Naive thymus-derived CD8-positive, alpha-beta T cell (primary cell): Measurements from ENCODE around the gene GZF1. TPM values are rescaled to one million over a fixed set of nuclear protein-coding genes. Genes with fewer than 3 reads are reported as not detected.
A peak's percentile ranks its signal among the peaks of the same experiment; 100 is the strongest.

Experiments used
- ATAC-seq, 2 donors: fragments of 150-1000 bp; cut with Tn5 transposase in 1 of 2; sonication (Bioruptor Pico), chemical (Tn5 transposase) in 1 of 2; 1 replicate in 1 of 2; 2 replicates in 1 of 2; pipeline ENCODE4 v1.10.0; 2021; ENCODE audit warnings: mild to moderate bottlenecking in 2 of 2, moderate library complexity in 2 of 2
- POLR2A ChIA-PET: fragments of 350-600 bp; sonication (Branson Sonifier 250); formaldehyde crosslinking; loops from one replicate; lab custom pipeline; 2021; ENCODE audit warnings: antibody characterized with exemption; lab: Charles Lee
- DNase-seq, 10 donors: peaks; one replicate each; pipeline versions ENCODE4 v3.0.0 to v3.0.0-alpha.2; 2020 to 2022
- H3K27ac Mint-ChIP-seq, 10 donors: one replicate each; pipeline ENCODE4 v1.8.0; 2020 to 2022; ENCODE audit warnings: mild to moderate bottlenecking in 10 of 10, mixed read lengths in 10 of 10, moderate library complexity in 4 of 10, inconsistent platforms in 1 of 10
- H3K27me3 Mint-ChIP-seq, 5 donors: one replicate each; pipeline ENCODE4 v1.8.0; 2021 to 2022; ENCODE audit warnings: mixed read lengths in 5 of 5
- H3K36me3 Mint-ChIP-seq, 3 donors: one replicate each; pipeline ENCODE4 v1.8.0; 2020 to 2022; ENCODE audit warnings: mixed read lengths in 3 of 3, mild to moderate bottlenecking in 2 of 3, inconsistent platforms in 1 of 3
- H3K4me1 Mint-ChIP-seq, 4 donors: one replicate each; pipeline ENCODE4 v1.8.0; 2021 to 2022; ENCODE audit warnings: mixed read lengths in 4 of 4
- H3K4me3 Mint-ChIP-seq, 10 donors: one replicate each; pipeline ENCODE4 v1.8.0; 2020 to 2022; ENCODE audit warnings: mild to moderate bottlenecking in 10 of 10, mixed read lengths in 10 of 10, moderate library complexity in 6 of 10, inconsistent platforms in 1 of 10
- H3K9me3 Mint-ChIP-seq, 9 donors: one replicate each; pipeline ENCODE4 v1.8.0; 2020 to 2022; ENCODE audit warnings: mixed read lengths in 9 of 9, mild to moderate bottlenecking in 3 of 9, inconsistent platforms in 1 of 9, moderate library complexity in 1 of 9
- polyA plus RNA-seq, 3 donors: library from polyadenylated mRNA; unstranded; fragments of 300-500 nt; fragmentation: Illumina TruSeq; gene quantifications; one replicate each; pipeline ENCODE4 v1.2.3, GENCODE V29; 2021
- total RNA-seq, 8 experiments: library from RNA in 2 of 8; stranded (reverse) in 2 of 8; gene quantifications; one replicate each; pipeline ENCODE4 v1.2.3 and lab custom pipeline; 2021 to 2026

Gene GZF1
- total and polyA plus RNA-seq, 5 experiments from 2014 or later, result 1.9 to 13.7 (median 3.7) TPM

- H3K36me3 Mint-ChIP-seq, result peaks cover 0 to 10% (median 0%) of the 10 kb centered on the region in 3 donors
- peak overlapping the region; percentile 99 to 100 (median 100) for H3K27ac Mint-ChIP-seq
- POLR2A ChIA-PET, result interaction anchor here (0.7 to 4.8 kb wide), 11 partner anchors 8 to 1708 kb away, joined by 3 to 124 read pairs (median 4); partner anchors contain the start of genes ACSS1, GZF1 and NAPB
- DNase-seq, result peak in 7 of 10 donors; percentile 65 to 90 (median 79)
- H3K4me1 Mint-ChIP-seq, result peaks cover 16 to 35% (median 31%) of the 10 kb centered on the region in 4 donors
- no peaks in the 10 kb centered on the region for H3K9me3 Mint-ChIP-seq
- ATAC-seq, result peak; percentile 54 to 59
- H3K4me3 Mint-ChIP-seq, result peak overlapping the region; percentile 94 to 100 (median 99)
- no peaks in the 10 kb centered on the region for H3K27me3 Mint-ChIP-seq
Measured at GRCh38 chr20:23349338-23350195, 12.4 kb upstream of the GZF1 start.

- POLR2A ChIA-PET, result interaction anchor here (0.7 to 4.8 kb wide), 12 partner anchors 9 to 1707 kb away, joined by 3 to 124 read pairs (median 4); partner anchors contain the start of genes ACSS1, GZF1 and NAPB
- Mint-ChIP-seq H3K36me3 (peaks cover 0 to 16% (median 0%) of the 10 kb centered on the region in 3 donors), H3K27me3 (no peaks in the 10 kb centered on the region), H3K9me3 (no peaks in the 10 kb centered on the region), H3K4me3 (peak within 1 kb of the TSS; percentile 94 to 100 (median 99)), H3K4me1 (peaks cover 16 to 35% (median 32%) of the 10 kb centered on the region in 4 donors), H3K27ac (peak within 1 kb of the TSS; percentile 99 to 100 (median 100))
- ATAC-seq, result peak; percentile 80 to 83
- peak; percentile 88 to 98 (median 96) for DNase-seq
Measured at GRCh38 chr20:23350196-23350903, 11.6 kb upstream of the GZF1 start, which contains the start of gene NXT1. Gene NXT1, plus strand, starts transcription at chr20:23350791. Its CDS starts 3,251 bp downstream, at chr20:23354042.

GRCh38 chr20:23350904-23351838 is 10.8 kb upstream of the GZF1 start:
- H3K27ac Mint-ChIP-seq, result peak overlapping the region; percentile 82 to 100 (median 100)
- H3K36me3 Mint-ChIP-seq, result peaks cover 0 to 21% (median 0%) of the 10 kb centered on the region in 3 donors
- DNase-seq, result peak; percentile 40 to 80 (median 64)
- ATAC-seq, result peak; percentile 40 to 41
- H3K4me3 Mint-ChIP-seq, result peak overlapping the region; percentile 88 to 100 (median 99)
- no peaks in the 10 kb centered on the region for H3K9me3 Mint-ChIP-seq
- peaks cover 16 to 38% (median 32%) of the 10 kb centered on the region in 4 donors for H3K4me1 Mint-ChIP-seq
- POLR2A ChIA-PET, result interaction anchor here (1.0 to 4.8 kb wide), 6 partner anchors 10 to 105 kb away, joined by 3 to 124 read pairs (median 4); partner anchors contain the start of genes GZF1 and NAPB
- no peaks in the 10 kb centered on the region for H3K27me3 Mint-ChIP-seq

GRCh38 chr20:23356203-23356602 is 5.8 kb upstream of the GZF1 start:
- H3K27ac Mint-ChIP-seq, result peak overlapping the region in 3 of 10 donors; percentile 44 to 77 (median 77)
- no peaks in the 10 kb centered on the region for H3K27me3 Mint-ChIP-seq
- ATAC-seq (no peak), DNase-seq (no peak)
- H3K9me3 Mint-ChIP-seq, result no peaks in the 10 kb centered on the region
- H3K4me1 Mint-ChIP-seq, result peaks cover 13 to 56% (median 35%) of the 10 kb centered on the region in 4 donors
- POLR2A ChIA-PET, result interaction anchor here (1.3 kb wide), 1 partner anchor 65 kb away, joined by 3 read pairs; the partner anchor contains the start of gene NAPB
- peak overlapping the region in 1 of 10 donors; percentile 12 for H3K4me3 Mint-ChIP-seq
- H3K36me3 Mint-ChIP-seq, result peaks cover 0 to 21% (median 0%) of the 10 kb centered on the region in 3 donors

GRCh38 chr20:23357767-23358562 is 4.0 kb upstream of the GZF1 start:
- POLR2A ChIA-PET, result interaction anchor here (1.0 to 7.3 kb wide), 3 partner anchors 7 to 1700 kb away, joined by 6 to 124 read pairs (median 14); partner anchors contain the start of genes ACSS1, NAPB and NXT1
- H3K4me1 Mint-ChIP-seq, result peaks cover 8 to 46% (median 28%) of the 10 kb centered on the region in 4 donors
- no peaks in the 10 kb centered on the region for H3K9me3 Mint-ChIP-seq
- H3K4me3 Mint-ChIP-seq, result peak overlapping the region; percentile 89 to 96 (median 94)
- H3K27me3 Mint-ChIP-seq, result peaks cover 0 to 1% (median 0%) of the 10 kb centered on the region in 5 donors
- ATAC-seq (peak; percentile 72 to 75), DNase-seq (peak; percentile 96 to 100 (median 100))
- H3K36me3 Mint-ChIP-seq, result peaks cover 0 to 21% (median 0%) of the 10 kb centered on the region in 3 donors
- peak overlapping the region; percentile 85 to 99 (median 98) for H3K27ac Mint-ChIP-seq

GRCh38 chr20:23358563-23358906 is 3.4 kb upstream of the GZF1 start:
- Mint-ChIP-seq H3K9me3 (no peaks in the 10 kb centered on the region), H3K4me3 (peak overlapping the region; percentile 89 to 96 (median 94)), H3K27me3 (peaks cover 0 to 1% (median 0%) of the 10 kb centered on the region in 5 donors), H3K36me3 (peaks cover 0 to 21% (median 0%) of the 10 kb centered on the region in 3 donors), H3K27ac (peak overlapping the region; percentile 82 to 99 (median 98)), H3K4me1 (peaks cover 14 to 48% (median 32%) of the 10 kb centered on the region in 4 donors)
- POLR2A ChIA-PET, result interaction anchor here (1.0 to 7.3 kb wide), 3 partner anchors 8 to 1700 kb away, joined by 6 to 124 read pairs (median 14); partner anchors contain the start of genes ACSS1, NAPB and NXT1
- ATAC-seq (no peak), DNase-seq (no peak)

GRCh38 chr20:23358923-23359593 is 2.9 kb upstream of the GZF1 start:
- H3K4me3 Mint-ChIP-seq, result peak overlapping the region in 9 of 10 donors; percentile 6 to 96 (median 93)
- POLR2A ChIA-PET, result interaction anchor here (2.2 to 7.3 kb wide), 2 partner anchors 8 to 62 kb away, joined by 14 to 124 read pairs; partner anchors contain the start of genes NAPB and NXT1
- H3K4me1 Mint-ChIP-seq, result peaks cover 14 to 49% (median 36%) of the 10 kb centered on the region in 4 donors
- no peaks in the 10 kb centered on the region for H3K9me3 Mint-ChIP-seq
- H3K27me3 Mint-ChIP-seq, result peaks cover 0 to 1% (median 0%) of the 10 kb centered on the region in 5 donors
- ATAC-seq (no peak), DNase-seq (no peak)
- peak overlapping the region; percentile 82 to 99 (median 98) for H3K27ac Mint-ChIP-seq
- H3K36me3 Mint-ChIP-seq, result peaks cover 0 to 16% (median 0%) of the 10 kb centered on the region in 3 donors

GRCh38 chr20:23360531-23360930 is 1.5 kb upstream of the GZF1 start:
- Mint-ChIP-seq H3K4me3 (peak overlapping the region in 9 of 10 donors; percentile 78 to 90 (median 87)), H3K36me3 (peaks cover 0 to 11% (median 10%) of the 10 kb centered on the region in 3 donors), H3K4me1 (peaks cover 23 to 59% (median 49%) of the 10 kb centered on the region in 4 donors), H3K27me3 (peaks cover 0 to 1% (median 0%) of the 10 kb centered on the region in 5 donors), H3K27ac (peak overlapping the region; percentile 91 to 97 (median 94)), H3K9me3 (no peaks in the 10 kb centered on the region)
- no peak for ATAC-seq
- DNase-seq, result no peak
- POLR2A ChIA-PET, result interaction anchor here (1.6 to 7.3 kb wide), 3 partner anchors 10 to 96 kb away, joined by 3 to 124 read pairs (median 11); partner anchors contain the start of genes NAPB and NXT1

- Mint-ChIP-seq H3K36me3 (peaks cover 0 to 11% (median 10%) of the 10 kb centered on the region in 3 donors), H3K27me3 (peaks cover 0 to 1% (median 0%) of the 10 kb centered on the region in 5 donors), H3K27ac (peak overlapping the region; percentile 91 to 97 (median 94)), H3K4me1 (peaks cover 26 to 62% (median 52%) of the 10 kb centered on the region in 4 donors), H3K9me3 (no peaks in the 10 kb centered on the region), H3K4me3 (peak overlapping the region; percentile 78 to 90 (median 87))
- POLR2A ChIA-PET, result interaction anchor here (1.6 to 7.3 kb wide), 3 partner anchors 10 to 95 kb away, joined by 3 to 124 read pairs (median 11); partner anchors contain the start of genes NAPB and NXT1
- DNase-seq, result peak in 1 of 10 donors; percentile 15
- no peak for ATAC-seq
Measured at GRCh38 chr20:23361119-23361475, 885 bp upstream of the GZF1 start.
